Fibroblast of lung (primary cell): ENCODE data around the gene NEDD4. TPM values are rescaled to one million over a fixed set of nuclear protein-coding genes. Genes with fewer than 3 reads are reported as not detected.

Experiments used
- DNase-seq, 2 donors: peaks; one replicate each; pipeline versions ENCODE4 v3.0.0 to v3.0.0-alpha.2; 2010; ENCODE audit warnings: low read depth in 2 of 2
- H2AFZ ChIP-seq: 2 replicates; pipeline ENCODE4 v1.5.1; 2012; ENCODE audit warnings: low read length, control low read depth, inconsistent platforms
- H3K27ac ChIP-seq: 2 replicates; pipeline ENCODE4 v1.5.1; 2011; ENCODE audit warnings: low read length, control low read depth; ENCODE audit not compliant: insufficient read depth
- H3K27me3 ChIP-seq: 2 replicates; pipeline ENCODE4 v1.5.1; 2011; ENCODE audit warnings: mild to moderate bottlenecking, low read length; ENCODE audit not compliant: control insufficient read depth, insufficient read depth
- H3K36me3 ChIP-seq: 2 replicates; pipeline ENCODE4 v1.5.1; 2011; ENCODE audit warnings: low read length; ENCODE audit not compliant: control insufficient read depth, insufficient read depth
- H3K4me1 ChIP-seq: 2 replicates; pipeline ENCODE4 v1.5.1; 2011; ENCODE audit warnings: low read length; ENCODE audit not compliant: control insufficient read depth, insufficient read depth; ENCODE audit errors: extremely low read depth
- H3K4me2 ChIP-seq: 2 replicates; pipeline ENCODE4 v1.5.1; 2011; ENCODE audit warnings: low read length, control low read depth; ENCODE audit not compliant: insufficient read depth; ENCODE audit errors: extremely low read depth
- H3K4me3 ChIP-seq, 4 experiments: fragments of 200-600 bp in 1 of 4; sonication (generic) in 1 of 4; replicated peaks in 1 of 4; 2 replicates each; pipeline ENCODE4 v1.5.1; 2011 to 2016; ENCODE audit warnings: low read length in 4 of 4, low read depth in 3 of 4, mild to moderate bottlenecking in 3 of 4, control low read depth in 2 of 4, inconsistent platforms in 1 of 4, mixed read lengths in 1 of 4; ENCODE audit not compliant: insufficient read depth in 1 of 4; ENCODE audit errors: control extremely low read depth in 1 of 4
- H3K79me2 ChIP-seq: 2 replicates; pipeline ENCODE4 v1.5.1; 2012; ENCODE audit warnings: mild to moderate bottlenecking, low read length, inconsistent platforms; ENCODE audit not compliant: control insufficient read depth, insufficient read depth
- H3K9ac ChIP-seq: 2 replicates; pipeline ENCODE4 v1.5.1; 2011; ENCODE audit warnings: mild to moderate bottlenecking, low read length, control low read depth; ENCODE audit not compliant: insufficient read depth
- H3K9me3 ChIP-seq: 2 replicates; pipeline ENCODE4 v1.5.1; 2012; ENCODE audit warnings: low read depth, low read length; ENCODE audit not compliant: control insufficient read depth, insufficient read depth
- H4K20me1 ChIP-seq: 2 replicates; pipeline ENCODE4 v1.5.1; 2011; ENCODE audit warnings: low read length; ENCODE audit not compliant: control insufficient read depth, insufficient read depth; ENCODE audit errors: extremely low read depth
- CTCF ChIP-seq, 2 donors: IDR thresholded peaks in 1 of 2; conservative IDR thresholded peaks in 1 of 2; 1 replicate in 1 of 2; 2 replicates in 1 of 2; pipeline ENCODE4 v1.5.1; 2011 to 2012; ENCODE audit warnings: low read length in 2 of 2, control low read depth in 1 of 2, inconsistent platforms in 1 of 2, low read depth in 1 of 2, mild to moderate bottlenecking in 1 of 2
- EZH2 ChIP-seq: IDR thresholded peaks from 2 replicates; pipeline ENCODE4 v1.5.1; 2012; ENCODE audit warnings: low read length, control low read depth, mild to moderate bottlenecking; ENCODE audit errors: missing control alignments
- polyA plus RNA-seq, 2 donors: library from polyadenylated mRNA; depleted of rRNA in 1 of 2; stranded (reverse) in 1 of 2; unstranded in 1 of 2; fragments of >200 nt; gene quantifications; 2 replicates each; pipeline ENCODE4 v1.2.1, GENCODE V29; 2011 to 2012; ENCODE audit warnings: missing spikeins in 1 of 2
- total RNA-seq: library from RNA; depleted of rRNA; stranded (reverse); fragments of >200 nt; gene quantifications from 2 replicates; pipeline ENCODE4 v1.2.1, GENCODE V29; 2014

NEDD4 gene
- total and polyA plus RNA-seq, 2 donors (not counting 1 experiment from before 2014, with no cell fraction given), result 21.6 to 30.9 TPM

- H3K4me1 ChIP-seq, result no peaks in the 10 kb centered on the region
- H3K4me3 ChIP-seq, result no peak overlapping the region
- no peaks in the 10 kb centered on the region for H3K36me3 ChIP-seq
- H3K79me2 ChIP-seq, result peaks cover 14% of the 10 kb centered on the region
- no peak overlapping the region for H2AFZ ChIP-seq
- H3K27me3 ChIP-seq, result no peaks in the 10 kb centered on the region
- no peak overlapping the region for H3K4me2 ChIP-seq
- no peak overlapping the region for H3K27ac ChIP-seq
- TF ChIP-seq EZH2, result no peak
- TF ChIP-seq CTCF (conservative IDR thresholded peaks at IDR 0.05 in 1 of 2, IDR thresholded peaks at IDR 0.05 in 1 of 2; ENCODE audit: low read depth in 1 of 2, low read length in 2 of 2), result no peak
- no peak overlapping the region for H3K9ac ChIP-seq
- DNase-seq, result no peak
- H3K9me3 ChIP-seq, result no peaks in the 10 kb centered on the region
- H4K20me1 ChIP-seq, result no peaks in the 10 kb centered on the region
Measured at GRCh38 chr15:55977231-55977630, 16.2 kb downstream of the NEDD4 start.

- Histone ChIP-seq H2AFZ (no peak overlapping the region), H3K79me2 (peaks cover 19% of the 10 kb centered on the region), H3K4me2 (no peak overlapping the region), H3K9ac (no peak overlapping the region), H3K4me1 (no peaks in the 10 kb centered on the region), H3K27me3 (no peaks in the 10 kb centered on the region), H3K27ac (no peak overlapping the region), H4K20me1 (no peaks in the 10 kb centered on the region), H3K4me3 (no peak overlapping the region), H3K36me3 (no peaks in the 10 kb centered on the region), H3K9me3 (no peaks in the 10 kb centered on the region)
- TF ChIP-seq EZH2, result no peak
- TF ChIP-seq CTCF (conservative IDR thresholded peaks at IDR 0.05 in 1 of 2, IDR thresholded peaks at IDR 0.05 in 1 of 2; ENCODE audit: low read depth in 1 of 2, low read length in 2 of 2), result no peak
- no peak for DNase-seq
Measured at GRCh38 chr15:55970286-55970685, 23.1 kb downstream of the NEDD4 start.

GRCh38 chr15:55969582-55969981, 23.8 kb downstream of the NEDD4 start:
- H3K79me2 ChIP-seq, result peaks cover 19% of the 10 kb centered on the region
- H3K27me3 ChIP-seq, result no peaks in the 10 kb centered on the region
- H3K4me3 ChIP-seq, result no peak overlapping the region
- no peak overlapping the region for H3K4me2 ChIP-seq
- H3K9ac ChIP-seq, result no peak overlapping the region
- H3K9me3 ChIP-seq, result no peaks in the 10 kb centered on the region
- no peaks in the 10 kb centered on the region for H4K20me1 ChIP-seq
- H3K4me1 ChIP-seq, result no peaks in the 10 kb centered on the region
- H3K36me3 ChIP-seq, result no peaks in the 10 kb centered on the region
- DNase-seq, result peak in 1 of 2 donors; percentile 14
- TF ChIP-seq EZH2 (no peak), CTCF (conservative IDR thresholded peaks at IDR 0.05 in 1 of 2, IDR thresholded peaks at IDR 0.05 in 1 of 2; ENCODE audit: low read depth in 1 of 2, low read length in 2 of 2) (no peak)
- H3K27ac ChIP-seq, result no peak overlapping the region
- no peak overlapping the region for H2AFZ ChIP-seq
